RCC 7860 (cell line): ENCODE results near the gene IPO13.

Experiments used
- DNase-seq: peaks from one replicate; pipeline ENCODE4 v3.0.0-alpha.2; 2015; ENCODE audit warnings: low spot score
- FAIRE-seq: peaks from 2 replicates; lab custom pipeline; 2012; peaks lifted over from hg19 to GRCh38; lab: Jason Lieb, UNC

IPO13 gene

DNA sequence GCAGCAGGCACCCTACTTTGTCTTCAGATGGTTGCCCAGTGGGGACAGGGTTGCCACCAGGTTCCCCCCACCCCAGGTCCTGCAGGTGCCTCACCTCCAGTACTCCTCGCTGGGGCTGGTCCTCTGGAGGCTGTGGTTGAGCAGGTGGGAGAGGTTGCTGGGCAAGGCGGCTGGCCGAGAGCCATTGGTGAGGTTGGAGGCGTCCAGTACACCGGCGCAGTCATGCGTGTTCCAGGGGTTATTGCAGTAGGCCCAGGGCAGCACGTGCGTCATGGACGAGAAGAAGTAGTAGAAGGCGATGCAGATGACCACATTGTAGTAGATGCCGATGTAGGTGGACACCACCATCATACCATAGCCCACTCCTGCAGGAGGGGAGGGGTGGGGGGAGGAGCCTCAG, 61.5 kb downstream of the IPO13 start:
- FAIRE-seq: no peak

GRCh38 chr1:44010935-44011471, 64.3 kb downstream of the IPO13 start:
- FAIRE-seq: no peak

More for the DNA sequence above, 61.5 kb downstream of the IPO13 start:
- DNase-seq: no peak

DNA sequence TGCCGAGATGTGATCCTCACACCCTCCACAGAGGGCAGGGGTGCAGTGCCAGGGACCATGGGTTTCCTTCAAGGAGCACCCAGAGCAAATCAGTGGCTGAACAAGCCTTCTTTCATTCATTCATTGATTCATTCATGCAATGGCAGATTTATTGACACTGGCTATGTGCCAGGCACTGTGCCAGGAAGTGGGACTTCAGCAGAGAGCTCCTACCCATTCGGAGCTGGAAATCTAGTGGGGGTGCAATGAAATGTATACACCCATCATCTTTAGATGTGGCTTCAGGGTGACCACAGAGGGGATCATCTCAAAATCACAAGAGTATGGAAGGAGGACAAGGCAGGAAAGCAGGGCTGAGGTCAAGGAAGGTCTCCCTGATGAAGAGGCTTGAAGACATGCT, 65.7 kb downstream of the IPO13 start:
- DNase-seq (no peak), FAIRE-seq (no peak)

More at GRCh38 chr1:44010935-44011471, 64.3 kb downstream of the IPO13 start:
- no peak for DNase-seq

DNA sequence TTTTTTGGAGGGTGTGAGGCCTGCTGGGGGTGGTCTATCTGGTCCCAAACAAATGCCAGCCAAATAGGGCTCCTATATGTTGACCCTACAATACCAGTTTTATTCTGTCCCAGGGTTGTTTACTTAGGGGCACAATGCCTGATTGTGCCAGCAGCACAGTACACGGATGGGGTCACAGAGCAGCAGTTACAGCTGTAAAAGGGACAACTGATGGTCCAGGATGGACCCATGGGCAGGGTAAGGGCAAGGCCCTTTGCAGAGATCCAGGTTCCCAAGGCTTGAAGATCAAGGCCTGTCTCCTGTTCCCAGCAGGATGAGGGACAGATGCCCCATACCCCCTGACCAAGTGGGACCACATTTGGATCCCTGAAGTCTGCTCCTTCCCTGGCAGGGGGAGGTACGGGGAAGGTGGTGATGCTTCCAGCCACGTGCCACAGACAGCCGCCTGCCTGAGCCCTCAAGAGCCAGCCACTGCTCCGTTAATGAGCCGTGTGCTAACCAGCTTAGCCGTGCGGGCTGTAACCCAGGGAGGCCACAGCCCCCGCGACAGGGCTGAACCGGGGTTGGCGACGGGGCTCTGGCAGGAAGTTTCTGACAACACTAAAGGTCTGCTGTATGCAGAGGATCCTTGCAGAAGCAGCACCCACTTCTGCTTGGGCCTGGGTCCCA, 66.3 kb downstream of the IPO13 start:
- FAIRE-seq (no peak), DNase-seq (no peak)

DNA sequence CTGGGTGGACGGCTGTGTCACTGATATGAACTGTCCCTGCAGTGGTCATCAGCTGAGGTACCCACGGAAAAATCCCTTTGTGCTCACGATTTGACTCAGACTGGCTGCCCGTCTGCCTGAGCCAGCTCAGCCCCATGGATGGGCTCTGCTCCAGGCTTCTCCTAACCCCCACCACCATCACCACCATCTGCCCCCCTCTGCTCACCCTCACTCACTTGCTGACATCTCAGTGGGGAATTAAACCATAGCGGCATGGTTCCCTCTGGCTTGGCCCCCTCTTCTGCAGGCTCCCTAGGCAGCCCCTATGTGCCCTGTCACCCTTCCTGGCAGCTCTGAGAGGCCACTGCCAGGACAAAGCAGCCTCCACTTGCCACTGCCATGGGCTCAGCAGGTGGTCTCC, 67.2 kb downstream of the IPO13 start:
- FAIRE-seq: no peak
- DNase-seq: no peak

- no peak for DNase-seq
- no peak for FAIRE-seq
These were observed 67.8 kb downstream of the IPO13 start for GRCh38 chr1:44014365-44015104.

GRCh38 chr1:44015206-44015605, 68.5 kb downstream of the IPO13 start:
- DNase-seq: no peak
- FAIRE-seq: no peak

- DNase-seq (no peak), FAIRE-seq (no peak)
These were observed 69.5 kb downstream of the IPO13 start for GRCh38 chr1:44016041-44016889.

DNA sequence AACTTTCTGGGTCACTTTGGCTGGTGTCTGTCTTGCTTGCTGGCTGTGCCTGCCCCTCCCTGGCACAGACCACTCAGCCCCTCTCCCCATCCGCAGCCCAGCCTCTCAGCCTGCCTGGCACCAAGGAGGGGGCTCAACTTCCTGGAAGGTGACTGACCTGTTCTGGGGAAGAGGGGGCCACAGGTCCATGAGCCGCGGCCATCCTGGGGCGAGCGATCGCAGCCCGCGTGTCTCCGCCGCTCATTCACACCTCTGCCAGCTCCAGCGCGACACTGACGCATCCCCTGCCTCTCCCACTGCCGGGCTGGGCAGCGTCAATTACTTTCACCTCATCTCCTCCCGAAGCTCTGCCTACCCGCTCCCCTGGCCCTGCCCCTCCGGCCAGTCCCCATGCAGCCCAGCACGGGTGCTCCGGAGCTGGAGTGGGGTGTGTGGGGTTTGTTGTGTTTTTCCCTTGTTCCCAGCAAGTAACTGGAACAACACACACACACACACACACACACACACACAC, 70.2 kb downstream of the IPO13 start:
- FAIRE-seq (no peak), DNase-seq (no peak)
